Measurements from ENCODE around the gene TMEM37.
"Not testable (repeated sequence)": the region's sequence is repeated elsewhere in the genome, so short reads cannot be mapped to it uniquely, and the experiment has no call there.

Gene TMEM37

GRCh38 chr2:119402645-119403560 is 28.8 kb upstream of the TMEM37 start:
- no peaks in the 10 kb centered on the region for H3K36me3 ChIP-seq (ENCODE audit: insufficient read depth, low read length)
- no peak for DNase-seq

GRCh38 chr2:119403618-119404017 is 28.0 kb upstream of the TMEM37 start:
- not testable (repeated sequence) for H3K27ac ChIP-seq (ENCODE audit: low read length); H3K27me3 ChIP-seq (ENCODE audit: insufficient read depth, low read length, poor library complexity); H3K9ac ChIP-seq (ENCODE audit: low read depth, low read length); H3K4me1 ChIP-seq (ENCODE audit: insufficient read depth, low read length); H3K4me2 ChIP-seq (ENCODE audit: insufficient read depth, low read length); ATAC-seq (ENCODE audit: insufficient read depth, low read depth); H3K79me2 ChIP-seq (ENCODE audit: insufficient read depth, low read length); H3K4me3 ChIP-seq (ENCODE audit: low read depth in 1 of 2, low read length in 2 of 2); H3K36me3 ChIP-seq (ENCODE audit: insufficient read depth, low read length); H4K20me1 ChIP-seq (ENCODE audit: insufficient read depth, low read length); H2AFZ ChIP-seq (ENCODE audit: low read depth, low read length); H3K9me3 ChIP-seq (ENCODE audit: insufficient read depth, low read length, severe bottlenecking); DNase-seq

More at GRCh38 chr2:119402645-119403560, 28.8 kb upstream of the TMEM37 start:
- Histone ChIP-seq H3K79me2 (ENCODE audit: insufficient read depth, low read length) (no peaks in the 10 kb centered on the region), H3K4me2 (ENCODE audit: insufficient read depth, low read length) (no peak overlapping the region), H3K27me3 (ENCODE audit: insufficient read depth, low read length, poor library complexity) (no peaks in the 10 kb centered on the region), H3K27ac (ENCODE audit: low read length) (no peak overlapping the region), H3K4me3 (ENCODE audit: low read depth in 1 of 2, low read length in 2 of 2) (no peak overlapping the region), H3K4me1 (ENCODE audit: insufficient read depth, low read length) (no peaks in the 10 kb centered on the region), H2AFZ (ENCODE audit: low read depth, low read length) (no peak overlapping the region), H3K9ac (ENCODE audit: low read depth, low read length) (no peak overlapping the region), H3K9me3 (ENCODE audit: insufficient read depth, low read length, severe bottlenecking) (no peaks in the 10 kb centered on the region), H4K20me1 (ENCODE audit: insufficient read depth, low read length) (peaks cover 2% of the 10 kb centered on the region; the same call in 1 of the 2 replicates)
- TF ChIP-seq EZH2 (IDR thresholded peaks at IDR 0.05; ENCODE audit: borderline replicate concordance, low read depth, low read length, severe bottlenecking): no peak
- TF ChIP-seq CTCF (IDR thresholded peaks at IDR 0.05; ENCODE audit: borderline replicate concordance, extremely low read depth, low read length, poor library complexity, severe bottlenecking): no peak
- ATAC-seq (ENCODE audit: insufficient read depth, low read depth): no peak

- no peaks in the 10 kb centered on the region for H3K4me1 ChIP-seq (ENCODE audit: insufficient read depth, low read length)
These were observed 26.5 kb upstream of the TMEM37 start for GRCh38 chr2:119405151-119405550.

More at GRCh38 chr2:119405151-119405550, 26.5 kb upstream of the TMEM37 start:
- Histone ChIP-seq H3K9me3 (ENCODE audit: insufficient read depth, low read length, severe bottlenecking) (no peaks in the 10 kb centered on the region), H3K79me2 (ENCODE audit: insufficient read depth, low read length) (no peaks in the 10 kb centered on the region), H3K4me2 (ENCODE audit: insufficient read depth, low read length) (no peak overlapping the region), H2AFZ (ENCODE audit: low read depth, low read length) (no peak overlapping the region), H4K20me1 (ENCODE audit: insufficient read depth, low read length) (peaks cover 2% of the 10 kb centered on the region; the same call in 1 of the 2 replicates), H3K27me3 (ENCODE audit: insufficient read depth, low read length, poor library complexity) (no peaks in the 10 kb centered on the region), H3K36me3 (ENCODE audit: insufficient read depth, low read length) (no peaks in the 10 kb centered on the region), H3K9ac (ENCODE audit: low read depth, low read length) (no peak overlapping the region), H3K4me3 (ENCODE audit: low read depth in 1 of 2, low read length in 2 of 2) (no peak overlapping the region), H3K27ac (ENCODE audit: low read length) (no peak overlapping the region)
- no peak for DNase-seq
- no peak for ATAC-seq (ENCODE audit: insufficient read depth, low read depth)
- no peak for TF ChIP-seq EZH2 (IDR thresholded peaks at IDR 0.05; ENCODE audit: borderline replicate concordance, low read depth, low read length, severe bottlenecking)
- TF ChIP-seq CTCF (IDR thresholded peaks at IDR 0.05; ENCODE audit: borderline replicate concordance, extremely low read depth, low read length, poor library complexity, severe bottlenecking): no peak

All from DND-41 (cell line).